ENCODE measurements around the gene VASN. TPM values are rescaled to one million over a fixed set of nuclear protein-coding genes. Genes with fewer than 3 reads are reported as not detected.
A peak's percentile ranks its signal among the peaks of the same experiment; 100 is the strongest.

The VASN gene
- total and polyA plus RNA-seq, 2 donors from 2014 or later, result 75.7 to 82.7 TPM

GRCh38 chr16:4411684-4412083, 40.0 kb downstream of the VASN start:
- DNase-seq (peak in 3 of 5 donors; percentile 52 to 86 (median 66)), FAIRE-seq (no peak)

DNA sequence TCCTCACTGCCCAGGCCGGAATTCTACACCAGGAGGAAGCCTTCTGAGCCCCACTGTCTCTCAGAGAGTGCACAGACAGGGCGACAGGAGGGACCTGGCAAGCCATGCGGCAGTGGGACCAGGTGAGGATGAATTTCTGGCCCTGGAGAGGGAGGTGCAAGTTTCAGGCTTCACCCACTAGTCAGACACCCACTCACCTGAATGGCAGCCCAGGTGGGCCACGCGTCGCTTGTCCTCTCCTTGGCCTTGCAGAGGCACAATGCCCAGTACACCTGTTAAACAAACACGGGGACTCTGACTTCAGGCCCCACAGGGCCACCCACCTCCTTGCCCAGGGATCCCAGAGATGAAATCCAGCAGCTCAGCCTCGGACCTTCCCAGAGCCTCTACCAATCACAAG, 40.5 kb downstream of the VASN start:
- Histone ChIP-seq H3K36me3 (ENCODE audit: control insufficient read depth in 2 of 3, insufficient read depth in 3 of 3, low read length in 3 of 3) (no peaks in the 10 kb centered on the region), H3K9me3 (ENCODE audit: control insufficient read depth in 2 of 3, insufficient read depth in 1 of 3, low read length in 3 of 3) (no peaks in the 10 kb centered on the region), H3K9ac (ENCODE audit: low read length in 3 of 3) (no peak overlapping the region), H3K27ac (ENCODE audit: low read depth in 2 of 2, low read length in 2 of 2) (no peak overlapping the region), H3K4me3 (ENCODE audit: low read length in 3 of 3) (no peak overlapping the region), H3K4me1 (ENCODE audit: control insufficient read depth in 2 of 3, insufficient read depth in 2 of 3, low read depth in 1 of 3, low read length in 3 of 3) (peaks cover 0 to 17% (median 6%) of the 10 kb centered on the region in 3 donors), H3K27me3 (ENCODE audit: control insufficient read depth, insufficient read depth, low read length) (no peaks in the 10 kb centered on the region)
- DNase-seq (no peak), FAIRE-seq (no peak)
- no peak for TF ChIP-seq CTCF (IDR thresholded peaks at IDR 0.05; ENCODE audit: borderline replicate concordance, extremely low read depth, insufficient read depth)
- intact Hi-C loops (cut with DNase I), result no loop called here

More at GRCh38 chr16:4411684-4412083, 40.0 kb downstream of the VASN start:
- H3K9me3 ChIP-seq (ENCODE audit: control insufficient read depth in 2 of 3, insufficient read depth in 1 of 3, low read length in 3 of 3), result no peaks in the 10 kb centered on the region
- H3K4me3 ChIP-seq (ENCODE audit: low read length in 3 of 3), result no peak overlapping the region
- intact Hi-C loops (cut with DNase I), result no loop called here
- H3K27ac ChIP-seq (ENCODE audit: low read depth in 2 of 2, low read length in 2 of 2), result no peak overlapping the region
- peaks cover 0 to 14% (median 6%) of the 10 kb centered on the region in 3 donors for H3K4me1 ChIP-seq (ENCODE audit: control insufficient read depth in 2 of 3, insufficient read depth in 2 of 3, low read depth in 1 of 3, low read length in 3 of 3)
- no peaks in the 10 kb centered on the region for H3K36me3 ChIP-seq (ENCODE audit: control insufficient read depth in 2 of 3, insufficient read depth in 3 of 3, low read length in 3 of 3)
- H3K27me3 ChIP-seq (ENCODE audit: control insufficient read depth, insufficient read depth, low read length), result no peaks in the 10 kb centered on the region
- TF ChIP-seq CTCF (IDR thresholded peaks at IDR 0.05; ENCODE audit: borderline replicate concordance, extremely low read depth, insufficient read depth), result no peak
- H3K9ac ChIP-seq (ENCODE audit: low read length in 3 of 3), result no peak overlapping the region

- TF ChIP-seq CTCF (IDR thresholded peaks at IDR 0.05; ENCODE audit: borderline replicate concordance, extremely low read depth, insufficient read depth), result no peak
- Histone ChIP-seq H3K9me3 (ENCODE audit: control insufficient read depth in 2 of 3, insufficient read depth in 1 of 3, low read length in 3 of 3) (no peaks in the 10 kb centered on the region), H3K4me1 (ENCODE audit: control insufficient read depth in 2 of 3, insufficient read depth in 2 of 3, low read depth in 1 of 3, low read length in 3 of 3) (peaks cover 0 to 17% (median 6%) of the 10 kb centered on the region in 3 donors), H3K27ac (ENCODE audit: low read depth in 2 of 2, low read length in 2 of 2) (no peak overlapping the region), H3K27me3 (ENCODE audit: control insufficient read depth, insufficient read depth, low read length) (no peaks in the 10 kb centered on the region), H3K9ac (ENCODE audit: low read length in 3 of 3) (no peak overlapping the region), H3K36me3 (ENCODE audit: control insufficient read depth in 2 of 3, insufficient read depth in 3 of 3, low read length in 3 of 3) (no peaks in the 10 kb centered on the region), H3K4me3 (ENCODE audit: low read length in 3 of 3) (no peak overlapping the region)
- intact Hi-C loops (cut with DNase I), result no loop called here
- FAIRE-seq, result no peak
- DNase-seq, result no peak
These were observed 41.2 kb downstream of the VASN start for GRCh38 chr16:4412854-4413253.
